Parathyroid adenoma (tissue), 2 donors: ENCODE data around the gene MAPKAPK3.

Source experiments
- H2AFZ ChIP-seq: fragments of 300-600 bp; sonication (generic); one replicate; pipeline ENCODE4 v1.7.0; 2017; ENCODE audit warnings: antibody characterized with exemption, mild to moderate bottlenecking
- H3K27ac ChIP-seq: fragments of 300-600 bp; sonication (generic); one replicate; pipeline ENCODE4 v1.7.0; 2017
- H3K27me3 ChIP-seq: fragments of 300-600 bp; sonication (generic); one replicate; pipeline ENCODE4 v1.7.0; 2017; ENCODE audit warnings: low read length; ENCODE audit not compliant: control insufficient read depth, insufficient read depth
- H3K36me3 ChIP-seq: fragments of 300-600 bp; sonication (generic); one replicate; pipeline ENCODE4 v1.7.0; 2017; ENCODE audit warnings: low read length; ENCODE audit not compliant: control insufficient read depth, insufficient read depth
- H3K4me1 ChIP-seq: fragments of 300-600 bp; sonication (generic); one replicate; pipeline ENCODE4 v1.7.0; 2017; ENCODE audit warnings: control low read depth
- H3K4me2 ChIP-seq: fragments of 300-600 bp; sonication (generic); one replicate; pipeline ENCODE4 v1.7.0; 2017; ENCODE audit warnings: low read length
- H3K4me3 ChIP-seq: fragments of 300-600 bp; sonication (generic); one replicate; pipeline ENCODE4 v1.7.0; 2017; ENCODE audit warnings: low read depth, low read length
- H3K79me2 ChIP-seq: fragments of 300-600 bp; sonication (generic); one replicate; pipeline ENCODE4 v1.7.0; 2017; ENCODE audit warnings: control low read depth
- H3K9ac ChIP-seq: fragments of 300-600 bp; sonication (generic); one replicate; pipeline ENCODE4 v1.7.0; 2017; ENCODE audit warnings: mild to moderate bottlenecking
- H3K9me3 ChIP-seq: fragments of 300-600 bp; sonication (generic); one replicate; pipeline ENCODE4 v1.7.0; 2017; ENCODE audit warnings: low read length; ENCODE audit not compliant: control insufficient read depth
- CTCF ChIP-seq: fragments of 300-600 bp; sonication (generic); IDR thresholded peaks from one replicate; pipeline ENCODE4 v1.7.0; 2017; ENCODE audit warnings: antibody characterized with exemption, mild to moderate bottlenecking
- donor health status: primary hyperparathyroidism.

The MAPKAPK3 gene

GRCh38 chr3:50624634-50625033, 7.7 kb downstream of the MAPKAPK3 start:
- H3K4me3 ChIP-seq, result no peak overlapping the region
- no peak for TF ChIP-seq CTCF
- H3K27ac ChIP-seq, result peak overlapping the region; percentile 47
- no peaks in the 10 kb centered on the region for H3K9me3 ChIP-seq
- no peaks in the 10 kb centered on the region for H3K36me3 ChIP-seq
- no peak overlapping the region for H3K9ac ChIP-seq
- H3K79me2 ChIP-seq, result peaks cover 40% of the 10 kb centered on the region
- no peaks in the 10 kb centered on the region for H3K27me3 ChIP-seq
- H3K4me1 ChIP-seq, result peaks cover 27% of the 10 kb centered on the region
- H2AFZ ChIP-seq, result no peak overlapping the region
- no peak overlapping the region for H3K4me2 ChIP-seq

GRCh38 chr3:50625231-50626182, 8.6 kb downstream of the MAPKAPK3 start:
- Histone ChIP-seq H3K4me3 (no peak overlapping the region), H3K27me3 (no peaks in the 10 kb centered on the region), H3K4me1 (peaks cover 27% of the 10 kb centered on the region), H3K27ac (peak overlapping the region; percentile 47), H3K79me2 (peaks cover 41% of the 10 kb centered on the region), H3K4me2 (no peak overlapping the region), H3K9me3 (no peaks in the 10 kb centered on the region), H3K9ac (no peak overlapping the region), H3K36me3 (no peaks in the 10 kb centered on the region), H2AFZ (peak overlapping the region; percentile 45)
- no peak for TF ChIP-seq CTCF

- Histone ChIP-seq H3K9ac (no peak overlapping the region), H3K9me3 (no peaks in the 10 kb centered on the region), H3K4me2 (no peak overlapping the region), H3K4me3 (no peak overlapping the region), H2AFZ (no peak overlapping the region), H3K27me3 (no peaks in the 10 kb centered on the region), H3K27ac (peak overlapping the region; percentile 47), H3K36me3 (no peaks in the 10 kb centered on the region), H3K4me1 (peaks cover 33% of the 10 kb centered on the region), H3K79me2 (peaks cover 43% of the 10 kb centered on the region)
- TF ChIP-seq CTCF, result no peak
These were observed 9.4 kb downstream of the MAPKAPK3 start for GRCh38 chr3:50626401-50626800.

GRCh38 chr3:50627407-50628051, 10.6 kb downstream of the MAPKAPK3 start:
- Histone ChIP-seq H3K4me3 (no peak overlapping the region), H3K27ac (no peak overlapping the region), H3K27me3 (no peaks in the 10 kb centered on the region), H2AFZ (no peak overlapping the region), H3K79me2 (peaks cover 47% of the 10 kb centered on the region), H3K4me1 (peaks cover 38% of the 10 kb centered on the region), H3K36me3 (no peaks in the 10 kb centered on the region), H3K9me3 (no peaks in the 10 kb centered on the region), H3K4me2 (no peak overlapping the region), H3K9ac (no peak overlapping the region)
- peak; percentile 20 for TF ChIP-seq CTCF
